Measurements from ENCODE around the gene KCNK4.

DNA sequence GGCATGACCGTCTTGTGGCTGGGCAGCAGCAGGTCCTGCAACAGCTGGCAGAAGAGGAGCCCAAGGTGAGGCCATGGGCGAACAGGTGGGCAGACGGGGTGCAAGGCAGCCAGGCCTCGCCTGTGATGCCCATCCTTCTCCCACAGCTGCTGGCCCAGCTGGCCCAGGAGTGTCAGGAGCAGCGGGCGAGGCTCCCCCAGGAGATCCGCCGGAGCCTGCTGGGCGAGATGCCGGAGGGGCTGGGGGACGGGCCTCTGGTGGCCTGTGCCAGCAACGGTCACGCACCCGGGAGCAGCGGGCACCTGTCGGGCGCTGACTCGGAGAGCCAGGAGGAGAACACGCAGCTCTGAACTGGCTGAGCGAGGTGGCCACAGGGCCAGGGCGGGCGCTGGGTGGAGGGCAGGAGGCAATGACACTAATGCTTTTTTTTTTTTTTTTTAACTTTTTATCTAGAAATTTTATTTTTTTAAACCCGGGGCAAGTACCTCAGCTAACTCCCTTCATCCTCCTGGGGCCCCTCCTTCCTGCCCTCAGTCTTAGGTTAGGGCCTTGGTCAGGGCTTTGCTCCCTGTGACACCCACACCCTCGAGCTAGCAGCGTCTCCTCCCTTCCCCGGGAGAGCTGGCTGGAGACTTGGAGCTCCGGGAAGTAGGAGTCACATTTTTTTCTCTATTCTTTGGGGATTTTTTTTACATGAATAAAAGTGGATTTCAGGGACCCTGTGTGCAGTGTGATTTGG, 23.7 kb upstream of the KCNK4 start:
- TF ChIP-seq, protein P1, sequence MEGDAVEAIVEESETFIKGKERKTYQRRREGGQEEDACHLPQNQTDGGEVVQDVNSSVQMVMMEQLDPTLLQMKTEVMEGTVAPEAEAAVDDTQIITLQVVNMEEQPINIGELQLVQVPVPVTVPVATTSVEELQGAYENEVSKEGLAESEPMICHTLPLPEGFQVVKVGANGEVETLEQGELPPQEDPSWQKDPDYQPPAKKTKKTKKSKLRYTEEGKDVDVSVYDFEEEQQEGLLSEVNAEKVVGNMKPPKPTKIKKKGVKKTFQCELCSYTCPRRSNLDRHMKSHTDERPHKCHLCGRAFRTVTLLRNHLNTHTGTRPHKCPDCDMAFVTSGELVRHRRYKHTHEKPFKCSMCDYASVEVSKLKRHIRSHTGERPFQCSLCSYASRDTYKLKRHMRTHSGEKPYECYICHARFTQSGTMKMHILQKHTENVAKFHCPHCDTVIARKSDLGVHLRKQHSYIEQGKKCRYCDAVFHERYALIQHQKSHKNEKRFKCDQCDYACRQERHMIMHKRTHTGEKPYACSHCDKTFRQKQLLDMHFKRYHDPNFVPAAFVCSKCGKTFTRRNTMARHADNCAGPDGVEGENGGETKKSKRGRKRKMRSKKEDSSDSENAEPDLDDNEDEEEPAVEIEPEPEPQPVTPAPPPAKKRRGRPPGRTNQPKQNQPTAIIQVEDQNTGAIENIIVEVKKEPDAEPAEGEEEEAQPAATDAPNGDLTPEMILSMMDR (conservative IDR thresholded peaks at IDR 0.05; ENCODE audit: low read length): no peak
- no peak for TF ChIP-seq EZH2phosphoT487 (IDR thresholded peaks at IDR 0.05; ENCODE audit: borderline replicate concordance)

Data from Loucy (cell line).